ENCODE data around the gene BMAL2. TPM values are rescaled to one million over a fixed set of nuclear protein-coding genes. Genes with fewer than 3 reads are reported as not detected.
A peak's percentile ranks its signal among the peaks of the same experiment; 100 is the strongest.

The BMAL2 gene
- total and polyA plus RNA-seq, 2 of the 13 experiments (the other 11 are each of a cell fraction or from before 2014, with no cell fraction given), result 4.8 to 27.4 TPM

DNA sequence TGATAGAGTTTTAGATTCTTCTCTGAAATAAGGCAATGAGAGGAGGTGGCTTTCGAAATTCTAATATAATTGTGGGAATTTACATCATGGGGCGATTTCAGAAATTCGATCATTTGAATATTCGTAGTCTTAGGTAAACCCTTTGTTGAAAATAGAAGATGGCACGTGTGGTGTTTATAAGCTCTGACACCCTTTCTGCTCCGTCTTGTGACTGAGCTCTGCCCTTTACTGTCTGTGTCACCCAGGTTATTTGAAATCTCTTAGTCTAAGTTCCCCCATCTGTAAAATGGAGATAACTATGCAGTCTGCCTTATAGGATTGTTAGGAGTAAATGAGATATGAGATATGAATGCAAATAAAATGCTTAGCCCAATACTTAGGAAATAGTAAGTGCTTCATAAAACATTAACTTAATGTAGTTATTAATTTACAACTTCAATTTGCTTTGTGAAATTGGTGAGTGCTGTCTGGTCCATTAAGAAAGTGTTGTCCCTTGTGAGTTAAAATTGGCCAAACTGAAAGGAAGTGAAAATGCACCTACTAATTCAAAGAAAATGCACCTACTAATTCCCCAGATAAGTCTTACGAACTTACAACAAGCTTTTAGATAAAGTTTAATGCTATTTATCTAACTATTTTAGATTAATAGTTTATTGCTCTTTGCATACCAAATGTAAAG, 1.5 kb downstream of the BMAL2 start:
- Histone ChIP-seq H3K4me2 (ENCODE audit: low read depth, low read length) (peak overlapping the region; percentile 93), H3K9me3 (ENCODE audit: low read length) (no peaks in the 10 kb centered on the region), H3K27me3 (ENCODE audit: control insufficient read depth in 1 of 2, insufficient read depth in 2 of 2, low read length in 2 of 2) (no peaks in the 10 kb centered on the region; a peak in 1 of 5 replicates), H4K20me1 (ENCODE audit: insufficient read depth, low read length) (no peaks in the 10 kb centered on the region; the same call in 1 of the 2 replicates), H3K4me1 (ENCODE audit: insufficient read depth, low read length) (peaks cover 59% of the 10 kb centered on the region), H3K36me3 (replicated peaks in 1 of 2; ENCODE audit: control insufficient read depth in 1 of 2, insufficient read depth in 2 of 2, low read length in 2 of 2) (no peaks in the 10 kb centered on the region), H2AFZ (ENCODE audit: low read length) (no peak overlapping the region), H3K9ac (ENCODE audit: insufficient read depth, low read depth, low read length) (peak overlapping the region; percentile 66), H3K4me3 (replicated peaks in 1 of 3; ENCODE audit: insufficient read depth in 1 of 3, low read depth in 2 of 3, low read length in 3 of 3) (peak overlapping the region; percentile 79 to 82 (median 80); a peak in 5 of 6 replicates), H3K79me2 (ENCODE audit: insufficient read depth, low read length) (peaks cover 11% of the 10 kb centered on the region), H3K27ac (ENCODE audit: extremely low read length, insufficient read depth, low read length) (no peak overlapping the region)
- TF ChIP-seq NFIC (IDR thresholded peaks at IDR 0.05; ENCODE audit: low read length) (no peak), HNF4G (IDR thresholded peaks at IDR 0.05; ENCODE audit: borderline replicate concordance, low read depth, low read length) (no peak), HNF4G (CRISPR knock-in tag; IDR thresholded peaks at IDR 0.05; ENCODE audit: borderline replicate concordance, low read depth) (no peak), REL (CRISPR knock-in tag; conservative IDR thresholded peaks at IDR 0.05) (0 out of 2 replicates have a peak, but pooled peaks have one; percentile 3), ELF3 (CRISPR knock-in tag; IDR thresholded peaks at IDR 0.05) (no peak), KDM5B (CRISPR knock-in tag; IDR thresholded peaks at IDR 0.05; ENCODE audit: borderline replicate concordance) (no peak), ZNF670 (CRISPR knock-in tag; IDR thresholded peaks at IDR 0.05; ENCODE audit: borderline replicate concordance) (no peak), MXI1 (IDR thresholded peaks at IDR 0.05; ENCODE audit: borderline replicate concordance, low read depth, low read length) (no peak), ZNF33B (CRISPR knock-in tag; IDR thresholded peaks at IDR 0.05) (no peak), ZKSCAN1 (IDR thresholded peaks at IDR 0.05; ENCODE audit: low read length) (0 out of 2 replicates have a peak, but pooled peaks have one; percentile 54), ZNF652 (CRISPR knock-in tag; IDR thresholded peaks at IDR 0.05; ENCODE audit: borderline replicate concordance, low read depth) (peak; percentile 55; the same call in 1 of the 2 replicates)
- TF ChIP-seq, protein P1, sequence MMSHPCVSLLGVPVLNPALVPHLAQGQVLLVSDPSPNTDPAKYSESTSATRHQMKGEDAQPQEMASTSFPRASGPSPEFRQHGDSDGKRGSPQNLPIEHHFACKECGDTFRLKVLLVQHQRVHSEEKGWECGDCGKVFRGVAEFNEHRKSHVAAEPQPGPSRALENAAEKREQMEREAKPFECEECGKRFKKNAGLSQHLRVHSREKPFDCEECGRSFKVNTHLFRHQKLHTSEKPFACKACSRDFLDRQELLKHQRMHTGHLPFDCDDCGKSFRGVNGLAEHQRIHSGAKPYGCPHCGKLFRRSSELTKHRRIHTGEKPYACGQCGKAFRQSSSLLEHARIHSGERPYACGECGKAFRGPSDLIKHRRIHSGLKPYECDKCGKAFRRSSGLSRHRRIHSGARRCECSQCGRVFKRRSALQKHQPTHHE (CRISPR knock-in tag; IDR thresholded peaks at IDR 0.05; ENCODE audit: borderline replicate concordance), result no peak
- TF ChIP-seq, protein P2, sequence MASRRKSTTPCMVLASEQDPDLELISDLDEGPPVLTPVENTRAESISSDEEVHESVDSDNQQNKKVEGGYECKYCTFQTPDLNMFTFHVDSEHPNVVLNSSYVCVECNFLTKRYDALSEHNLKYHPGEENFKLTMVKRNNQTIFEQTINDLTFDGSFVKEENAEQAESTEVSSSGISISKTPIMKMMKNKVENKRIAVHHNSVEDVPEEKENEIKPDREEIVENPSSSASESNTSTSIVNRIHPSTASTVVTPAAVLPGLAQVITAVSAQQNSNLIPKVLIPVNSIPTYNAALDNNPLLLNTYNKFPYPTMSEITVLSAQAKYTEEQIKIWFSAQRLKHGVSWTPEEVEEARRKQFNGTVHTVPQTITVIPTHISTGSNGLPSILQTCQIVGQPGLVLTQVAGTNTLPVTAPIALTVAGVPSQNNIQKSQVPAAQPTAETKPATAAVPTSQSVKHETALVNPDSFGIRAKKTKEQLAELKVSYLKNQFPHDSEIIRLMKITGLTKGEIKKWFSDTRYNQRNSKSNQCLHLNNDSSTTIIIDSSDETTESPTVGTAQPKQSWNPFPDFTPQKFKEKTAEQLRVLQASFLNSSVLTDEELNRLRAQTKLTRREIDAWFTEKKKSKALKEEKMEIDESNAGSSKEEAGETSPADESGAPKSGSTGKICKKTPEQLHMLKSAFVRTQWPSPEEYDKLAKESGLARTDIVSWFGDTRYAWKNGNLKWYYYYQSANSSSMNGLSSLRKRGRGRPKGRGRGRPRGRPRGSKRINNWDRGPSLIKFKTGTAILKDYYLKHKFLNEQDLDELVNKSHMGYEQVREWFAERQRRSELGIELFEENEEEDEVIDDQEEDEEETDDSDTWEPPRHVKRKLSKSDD (CRISPR knock-in tag; IDR thresholded peaks at IDR 0.05; ENCODE audit: low read depth), result no peak
- TF ChIP-seq, protein P3, sequence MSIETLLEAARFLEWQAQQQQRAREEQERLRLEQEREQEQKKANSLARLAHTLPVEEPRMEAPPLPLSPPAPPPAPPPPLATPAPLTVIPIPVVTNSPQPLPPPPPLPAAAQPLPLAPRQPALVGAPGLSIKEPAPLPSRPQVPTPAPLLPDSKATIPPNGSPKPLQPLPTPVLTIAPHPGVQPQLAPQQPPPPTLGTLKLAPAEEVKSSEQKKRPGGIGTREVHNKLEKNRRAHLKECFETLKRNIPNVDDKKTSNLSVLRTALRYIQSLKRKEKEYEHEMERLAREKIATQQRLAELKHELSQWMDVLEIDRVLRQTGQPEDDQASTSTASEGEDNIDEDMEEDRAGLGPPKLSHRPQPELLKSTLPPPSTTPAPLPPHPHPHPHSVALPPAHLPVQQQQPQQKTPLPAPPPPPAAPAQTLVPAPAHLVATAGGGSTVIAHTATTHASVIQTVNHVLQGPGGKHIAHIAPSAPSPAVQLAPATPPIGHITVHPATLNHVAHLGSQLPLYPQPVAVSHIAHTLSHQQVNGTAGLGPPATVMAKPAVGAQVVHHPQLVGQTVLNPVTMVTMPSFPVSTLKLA (IDR thresholded peaks at IDR 0.05), result no peak
- TF ChIP-seq, protein P4, sequence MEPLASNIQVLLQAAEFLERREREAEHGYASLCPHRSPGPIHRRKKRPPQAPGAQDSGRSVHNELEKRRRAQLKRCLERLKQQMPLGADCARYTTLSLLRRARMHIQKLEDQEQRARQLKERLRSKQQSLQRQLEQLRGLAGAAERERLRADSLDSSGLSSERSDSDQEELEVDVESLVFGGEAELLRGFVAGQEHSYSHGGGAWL (CRISPR knock-in tag; IDR thresholded peaks at IDR 0.05), result no peak
- 22% methylated on average over 7 of the region's 7 CpGs for WGBS (ENCODE audit: low lambda C conversion rate)
- ChIA-PET CTCF (ENCODE audit: low intra/inter-chr PET ratio, low total read pairs) (no interaction called here), POLR2A (interaction anchor here (0.7 to 1.7 kb wide), 2 partner anchors 90 to 120 kb away, joined by 3 to 4 read pairs; partner anchors contain the start of gene STK38L)
- intact Hi-C loops (cut with micrococcal nuclease; ENCODE audit: unreplicated experiment) (loop anchor here (5.0 kb wide), 1 partner anchor 303 kb away; no protein-coding TSS in a partner anchor), in situ Hi-C loops (cut with HindIII; ENCODE audit: extremely low pct_ligation_motif_present, low pct_unique_long_range_greater_than_20kb) (no loop called here)
- TSS peak; percentile 68 for BruUV-seq (replicated peaks)
- FAIRE-seq (no peak), ATAC-seq (no peak), DNase-seq (ENCODE audit: low spot score) (no peak)
